Esophagus squamous epithelium (tissue), 5 donors: ENCODE data around the gene ARPIN. TPM values are rescaled to one million over a fixed set of nuclear protein-coding genes. Genes with fewer than 3 reads are reported as not detected.
A peak's percentile ranks its signal among the peaks of the same experiment; 100 is the strongest.

Experiments
- DNase-seq: peaks from one replicate; lab custom pipeline; 2025; lab: John Stamatoyannopoulos, UW
- H3K27ac ChIP-seq, 4 donors: fragments of 200-600 bp; sonication (generic); one replicate each; pipeline ENCODE4 v1.5.1; 2016 to 2019; ENCODE audit warnings: mild to moderate bottlenecking in 1 of 4
- H3K27me3 ChIP-seq, 4 donors: fragments of 200-600 bp; sonication (generic); 1 replicate in 3 of 4; 2 replicates in 1 of 4; pipeline versions ENCODE4 v1.5.1 to v1.6.0; 2017 to 2021; ENCODE audit warnings: antibody characterized with exemption in 1 of 4
- H3K36me3 ChIP-seq, 3 donors: fragments of 200-600 bp; sonication (generic); one replicate each; pipeline ENCODE4 v1.5.1; 2016 to 2019
- H3K4me1 ChIP-seq, 3 donors: fragments of 200-600 bp; sonication (generic); one replicate each; pipeline ENCODE4 v1.5.1; 2017 to 2019
- H3K4me3 ChIP-seq, 4 donors: fragments of 200-600 bp; sonication (generic); 1 replicate in 3 of 4; 2 replicates in 1 of 4; pipeline ENCODE4 v1.5.1; 2016 to 2019; ENCODE audit warnings: mild to moderate bottlenecking in 2 of 4, moderate library complexity in 1 of 4
- H3K9me3 ChIP-seq, 3 donors: fragments of 200-600 bp; sonication (generic); one replicate each; pipeline ENCODE4 v1.5.1; 2016 to 2019
- CTCF ChIP-seq, 6 experiments: fragments of 450-650 bp in 4 of 6; fragments of 200-600 bp in 2 of 6; sonication (generic) in 2 of 6; IDR thresholded peaks; one replicate each; pipeline ENCODE4 v1.5.1; 2016 to 2019; ENCODE audit warnings: antibody characterized with exemption in 6 of 6, mild to moderate bottlenecking in 4 of 6, moderate library complexity in 4 of 6
- POLR2A ChIP-seq, 4 donors: fragments of 450-650 bp; IDR thresholded peaks; one replicate each; pipeline ENCODE4 v1.6.1; 2017; ENCODE audit warnings: antibody characterized with exemption in 4 of 4, mild to moderate bottlenecking in 4 of 4, moderate library complexity in 3 of 4
- WGBS, 2 donors: methylation state at CpG; one replicate each; pipeline ENCODE4 v1.1.5; 2018; 5-methylcytosine and 5-hydroxymethylcytosine counted together
- intact Hi-C: fragments of 100-400 bp; cut with DNase I; formaldehyde crosslinking; loops from one replicate; pipeline ENCODE4 v1.15.0; 2022
- total RNA-seq, 4 donors: library from RNA; depleted of rRNA; stranded (reverse); fragments of >200 nt; gene quantifications; one replicate each; pipeline ENCODE4 v1.1.0, GENCODE V29; 2016
- donor health status: DM: yes; HTN: yes; CAD: no.

ARPIN gene
- total RNA-seq, 4 donors from 2014 or later, result 11.0 to 17.9 (median 14.2) TPM

- H3K27me3 ChIP-seq, result no peaks in the 10 kb centered on the region
- WGBS, 2 donors, result 94 to 100% methylated on average over 2 to 3 of the region's 3 CpGs
- no peak for TF ChIP-seq CTCF (IDR thresholded peaks at IDR 0.05)
- H3K4me3 ChIP-seq, result no peak overlapping the region
- no peaks in the 10 kb centered on the region for H3K9me3 ChIP-seq
- H3K27ac ChIP-seq, result peak overlapping the region in 1 of 4 donors; percentile 42
- no peak for DNase-seq
- peaks cover 0 to 51% (median 0%) of the 10 kb centered on the region in 3 donors for H3K36me3 ChIP-seq
- H3K4me1 ChIP-seq, result peaks cover 8 to 34% (median 11%) of the 10 kb centered on the region in 3 donors
- intact Hi-C loops, result no loop called here
Measured at GRCh38 chr15:89852342-89852995, 60.3 kb downstream of the ARPIN start.

DNA sequence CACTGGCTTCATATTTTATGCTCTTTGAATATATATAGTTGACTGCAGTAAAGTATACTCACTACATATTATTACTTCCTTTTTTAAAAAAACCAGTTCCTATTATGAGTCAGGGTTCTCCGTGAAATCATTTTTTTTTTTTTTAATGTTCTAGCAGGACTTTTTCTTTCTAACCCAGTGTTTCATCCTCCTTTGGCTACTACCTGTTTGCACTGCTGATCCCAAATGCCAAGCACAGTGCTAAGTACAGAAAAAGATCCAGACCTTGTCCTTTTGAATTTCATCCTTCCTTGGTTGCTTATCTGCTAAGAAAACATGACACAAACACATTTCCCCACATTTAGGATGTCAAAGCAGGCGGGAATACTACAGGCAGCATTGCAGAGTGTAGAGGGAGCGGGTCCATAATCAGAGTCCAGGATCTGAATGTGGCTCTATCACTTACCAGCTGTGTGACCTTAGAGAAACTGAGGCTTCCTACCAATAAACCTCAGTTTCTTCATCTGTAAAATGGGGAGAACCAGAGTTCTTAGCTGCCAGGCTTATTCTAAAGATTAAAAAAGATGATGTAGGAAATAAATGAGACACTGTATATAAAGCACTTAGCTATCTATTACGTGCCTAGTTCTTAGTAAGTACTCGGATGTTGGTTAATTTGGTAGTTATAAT lies 60.9 kb downstream of the ARPIN start:
- TF ChIP-seq POLR2A (IDR thresholded peaks at IDR 0.05), result no peak
- TF ChIP-seq CTCF (IDR thresholded peaks at IDR 0.05), result no peak
- H3K27ac ChIP-seq, result peak overlapping the region in 1 of 4 donors; percentile 42
- no peaks in the 10 kb centered on the region for H3K27me3 ChIP-seq
- WGBS, 2 donors, result 78 to 80% methylated on average over 5 of the region's 5 CpGs
- H3K4me1 ChIP-seq, result peaks cover 8 to 37% (median 12%) of the 10 kb centered on the region in 3 donors
- H3K9me3 ChIP-seq, result no peaks in the 10 kb centered on the region
- H3K36me3 ChIP-seq, result peaks cover 0 to 47% (median 0%) of the 10 kb centered on the region in 3 donors
- no peak overlapping the region for H3K4me3 ChIP-seq
- intact Hi-C loops, result no loop called here
- DNase-seq, result no peak

GRCh38 chr15:89848970-89849292 lies 63.8 kb downstream of the ARPIN start:
- DNase-seq, result no peak
- intact Hi-C loops, result no loop called here
- H3K4me3 ChIP-seq, result no peak overlapping the region
- peak overlapping the region in 1 of 4 donors; percentile 63 for H3K27ac ChIP-seq
- TF ChIP-seq POLR2A (IDR thresholded peaks at IDR 0.05) (no peak), CTCF (IDR thresholded peaks at IDR 0.05) (no peak)
- H3K27me3 ChIP-seq, result no peaks in the 10 kb centered on the region
- H3K9me3 ChIP-seq, result no peaks in the 10 kb centered on the region
- peaks cover 8 to 56% (median 22%) of the 10 kb centered on the region in 3 donors for H3K4me1 ChIP-seq
- H3K36me3 ChIP-seq, result peaks cover 0 to 42% (median 0%) of the 10 kb centered on the region in 3 donors
- 74 to 79% methylated on average over 2 of the region's 2 CpGs for WGBS, 2 donors

DNA sequence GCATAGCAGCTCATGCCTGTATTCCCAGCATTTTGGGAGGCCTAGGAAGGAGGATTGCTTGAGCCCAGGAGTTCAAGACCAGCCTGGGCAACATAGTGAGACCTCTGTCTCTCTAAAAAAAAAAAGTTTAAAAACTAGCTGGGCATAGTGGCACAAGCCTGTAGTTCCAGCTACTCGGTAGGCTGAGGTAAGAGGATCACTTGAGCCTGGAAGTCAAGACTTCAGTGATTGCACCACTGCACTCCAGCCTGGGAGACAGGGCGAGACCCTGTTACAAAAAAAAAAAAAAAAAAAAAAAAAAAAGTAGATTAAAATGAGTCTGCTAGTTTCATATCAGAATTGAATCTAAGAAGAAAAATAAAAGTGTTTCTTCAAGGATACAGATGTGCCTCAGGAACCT lies 65.7 kb downstream of the ARPIN start:
- H3K36me3 ChIP-seq, result peaks cover 0 to 48% (median 0%) of the 10 kb centered on the region in 3 donors
- H3K4me3 ChIP-seq, result no peak overlapping the region
- DNase-seq, result no peak
- no peaks in the 10 kb centered on the region for H3K9me3 ChIP-seq
- WGBS, 2 donors, result 82 to 89% methylated on average over 2 of the region's 2 CpGs
- intact Hi-C loops, result no loop called here
- H3K4me1 ChIP-seq, result peaks cover 8 to 56% (median 22%) of the 10 kb centered on the region in 3 donors
- H3K27ac ChIP-seq, result no peak overlapping the region
- TF ChIP-seq POLR2A (IDR thresholded peaks at IDR 0.05) (no peak), CTCF (IDR thresholded peaks at IDR 0.05) (no peak)
- H3K27me3 ChIP-seq, result no peaks in the 10 kb centered on the region

DNA sequence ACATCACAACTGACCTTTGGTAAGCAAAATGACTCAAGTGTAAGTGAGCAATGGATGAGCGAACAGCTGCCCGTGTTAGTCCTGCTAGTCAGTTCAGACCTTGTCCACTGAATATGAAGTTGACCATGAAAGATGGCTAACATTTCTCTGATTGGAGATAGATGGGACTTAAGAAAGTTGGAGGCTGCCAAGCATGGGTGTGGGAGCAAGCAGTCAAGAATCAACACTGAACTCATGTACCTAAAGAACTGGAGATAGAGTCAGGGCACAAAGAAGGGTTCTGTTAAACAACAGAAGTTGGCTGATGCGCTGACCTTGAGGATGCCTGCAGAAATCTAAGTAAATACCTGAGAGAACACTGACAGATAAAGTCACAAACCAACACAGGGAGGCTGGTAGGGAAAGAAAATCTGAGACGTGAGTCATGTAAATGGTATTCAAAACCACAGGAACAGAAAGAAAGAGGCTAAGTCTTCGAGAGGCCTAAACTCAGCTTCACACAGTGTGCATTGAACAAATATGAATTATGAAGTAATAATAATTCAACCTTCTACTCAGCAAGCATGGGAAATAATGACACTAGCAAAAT lies 67.4 kb downstream of the ARPIN start:
- Histone ChIP-seq H3K4me3 (no peak overlapping the region), H3K9me3 (no peaks in the 10 kb centered on the region), H3K4me1 (peaks cover 8 to 43% (median 22%) of the 10 kb centered on the region in 3 donors), H3K36me3 (peaks cover 0 to 41% (median 0%) of the 10 kb centered on the region in 3 donors), H3K27me3 (no peaks in the 10 kb centered on the region), H3K27ac (peak overlapping the region in 3 of 4 donors; percentile 23 to 44 (median 25))
- TF ChIP-seq POLR2A (IDR thresholded peaks at IDR 0.05) (no peak), CTCF (IDR thresholded peaks at IDR 0.05) (no peak)
- WGBS, 2 donors, result 49% methylated on average over 5 of the region's 5 CpGs
- no peak for DNase-seq
- intact Hi-C loops, result no loop called here
